Activated naive CD4-positive, alpha-beta T cell treated with anti-CD3 and anti-CD28 coated beads for 36 hours (primary cell): ENCODE data around the gene ERBB4. TPM values are rescaled to one million over a fixed set of nuclear protein-coding genes. Genes with fewer than 3 reads are reported as not detected.
"Not testable (repeated sequence)": the region's sequence is repeated elsewhere in the genome, so short reads cannot be mapped to it uniquely, and the experiment has no call there.

Experiments
- CTCF ChIA-PET: fragments of 350-600 bp; sonication (Branson Sonifier 250); formaldehyde crosslinking; loops from one replicate; lab custom pipeline; 2021; ENCODE audit warnings: antibody characterized with exemption; lab: Charles Lee
- DNase-seq: peaks from one replicate; pipeline ENCODE4 v3.0.0-alpha.2; 2020
- H3K27ac Mint-ChIP-seq: one replicate; pipeline ENCODE4 v1.8.0; 2021; ENCODE audit warnings: mild to moderate bottlenecking, mixed read lengths
- H3K27me3 Mint-ChIP-seq: one replicate; pipeline ENCODE4 v1.8.0; 2021; ENCODE audit warnings: low read depth, mixed read lengths
- H3K36me3 Mint-ChIP-seq: one replicate; pipeline ENCODE4 v1.8.0; 2021; ENCODE audit warnings: low read depth, mixed read lengths
- H3K4me1 Mint-ChIP-seq: one replicate; pipeline ENCODE4 v1.8.0; 2021; ENCODE audit warnings: low read depth, mixed read lengths
- H3K4me3 Mint-ChIP-seq: one replicate; pipeline ENCODE4 v1.8.0; 2021; ENCODE audit warnings: mild to moderate bottlenecking, moderate library complexity, mixed read lengths
- H3K9me3 Mint-ChIP-seq: one replicate; pipeline ENCODE4 v1.8.0; 2021; ENCODE audit warnings: mixed read lengths
- intact Hi-C: fragments of 100-400 bp; cut with micrococcal nuclease; formaldehyde crosslinking; loops from one replicate; pipeline ENCODE4 v1.15.1; 2023
- total RNA-seq, 2 experiments: library from RNA; stranded (reverse); gene quantifications; one replicate each; pipeline ENCODE4 v1.2.3, GENCODE V29; 2021

Gene ERBB4
- total RNA-seq, 2 experiments from 2014 or later: not detected

DNA sequence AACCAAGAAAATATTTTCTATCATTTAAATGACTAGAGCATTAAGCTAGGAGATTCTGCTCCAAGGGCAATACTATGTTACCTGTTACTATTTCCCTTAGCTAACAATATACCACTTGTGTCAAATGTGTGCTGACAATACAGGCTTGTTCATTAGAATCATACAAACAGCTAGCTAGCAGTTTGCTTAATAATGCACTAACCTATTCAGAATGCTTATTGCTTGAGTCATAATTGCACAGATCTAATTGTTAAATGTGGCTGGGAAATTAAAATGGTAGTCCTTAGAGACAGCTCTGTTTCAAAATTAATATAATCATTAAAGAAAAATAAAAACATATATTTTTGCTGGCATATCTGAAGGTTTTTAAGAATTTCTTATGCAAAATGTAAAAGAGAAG, 344.2 kb downstream of the ERBB4 start:
- no peaks in the 10 kb centered on the region for H3K36me3 Mint-ChIP-seq
- CTCF ChIA-PET: interaction anchor here (0.6 kb wide), 1 partner anchor 32 kb away, joined by 3 read pairs; no protein-coding TSS in a partner anchor
- no peaks in the 10 kb centered on the region for H3K27me3 Mint-ChIP-seq
- no peak overlapping the region for H3K27ac Mint-ChIP-seq
- H3K4me1 Mint-ChIP-seq: no peaks in the 10 kb centered on the region
- no peak overlapping the region for H3K4me3 Mint-ChIP-seq
- H3K9me3 Mint-ChIP-seq: no peaks in the 10 kb centered on the region
- DNase-seq: no peak
- intact Hi-C loops: no loop called here

- CTCF ChIA-PET: no interaction called here
- no peaks in the 10 kb centered on the region for H3K9me3 Mint-ChIP-seq
- no peaks in the 10 kb centered on the region for H3K27me3 Mint-ChIP-seq
- H3K27ac Mint-ChIP-seq: no peak overlapping the region
- no peaks in the 10 kb centered on the region for H3K4me1 Mint-ChIP-seq
- no peak for DNase-seq
- intact Hi-C loops: no loop called here
- H3K36me3 Mint-ChIP-seq: no peaks in the 10 kb centered on the region
- H3K4me3 Mint-ChIP-seq: no peak overlapping the region
Observed at GRCh38 chr2:212193803-212194202, 344.8 kb downstream of the ERBB4 start.

GRCh38 chr2:212193056-212193455, 345.5 kb downstream of the ERBB4 start:
- H3K36me3 Mint-ChIP-seq: no peaks in the 10 kb centered on the region
- H3K4me3 Mint-ChIP-seq: no peak overlapping the region
- intact Hi-C loops: no loop called here
- no peaks in the 10 kb centered on the region for H3K4me1 Mint-ChIP-seq
- CTCF ChIA-PET: no interaction called here
- no peaks in the 10 kb centered on the region for H3K27me3 Mint-ChIP-seq
- H3K27ac Mint-ChIP-seq: no peak overlapping the region
- no peak for DNase-seq
- H3K9me3 Mint-ChIP-seq: no peaks in the 10 kb centered on the region

GRCh38 chr2:212191438-212191837, 347.2 kb downstream of the ERBB4 start:
- H3K9me3 Mint-ChIP-seq, H3K4me3 Mint-ChIP-seq, H3K27me3 Mint-ChIP-seq, CTCF ChIA-PET, H3K36me3 Mint-ChIP-seq, DNase-seq, intact Hi-C loops, H3K27ac Mint-ChIP-seq, H3K4me1 Mint-ChIP-seq: not testable (repeated sequence)

DNA sequence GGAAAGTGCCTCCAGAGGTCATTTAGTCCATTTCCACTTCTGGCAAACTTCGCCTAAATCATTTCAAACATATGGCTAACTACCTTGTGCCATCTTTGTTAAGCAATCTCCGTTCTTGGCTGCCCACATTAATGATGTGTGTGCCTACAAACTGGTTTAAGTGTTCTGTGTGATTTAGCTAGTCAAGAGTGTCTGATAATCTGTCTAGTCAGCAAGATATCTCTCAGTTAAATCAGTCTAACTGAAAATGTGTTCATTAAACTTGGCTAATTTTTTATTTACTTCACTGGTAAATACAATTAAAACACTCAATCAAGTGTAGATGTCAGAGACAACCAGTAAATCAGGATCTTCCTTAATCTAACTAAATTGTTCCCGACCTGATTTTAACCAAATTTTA, 352.4 kb downstream of the ERBB4 start:
- Mint-ChIP-seq H3K27me3 (no peaks in the 10 kb centered on the region), H3K36me3 (no peaks in the 10 kb centered on the region)
- CTCF ChIA-PET: no interaction called here

DNA sequence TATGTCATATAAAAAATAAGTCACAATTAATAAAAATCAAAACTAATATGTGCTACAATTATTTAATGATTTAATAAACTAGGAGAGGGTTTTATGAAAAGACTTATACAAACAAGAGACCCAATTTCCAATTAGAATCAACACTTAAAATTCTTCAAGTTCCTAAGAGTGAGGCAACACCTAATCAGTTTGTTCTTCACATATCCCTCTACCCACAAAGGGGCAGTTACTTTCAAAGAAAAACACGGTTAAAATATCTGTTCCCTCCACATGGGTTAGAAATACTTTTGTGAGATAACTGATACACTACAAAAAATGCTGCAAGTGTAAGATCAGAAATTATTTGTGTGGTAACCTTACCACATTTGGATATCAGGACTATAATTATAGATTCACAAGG, 357.0 kb downstream of the ERBB4 start:
- Mint-ChIP-seq H3K4me3 (no peak overlapping the region), H3K27ac (no peak overlapping the region), H3K9me3 (no peaks in the 10 kb centered on the region), H3K36me3 (no peaks in the 10 kb centered on the region), H3K4me1 (no peaks in the 10 kb centered on the region), H3K27me3 (no peaks in the 10 kb centered on the region)
- CTCF ChIA-PET: no interaction called here
- DNase-seq: no peak
- intact Hi-C loops: no loop called here

More for the DNA sequence above, 352.4 kb downstream of the ERBB4 start:
- Mint-ChIP-seq H3K4me1 (no peaks in the 10 kb centered on the region), H3K9me3 (no peaks in the 10 kb centered on the region), H3K4me3 (no peak overlapping the region), H3K27ac (no peak overlapping the region)
- intact Hi-C loops: no loop called here
- no peak for DNase-seq

GRCh38 chr2:212180408-212181083, 358.1 kb downstream of the ERBB4 start:
- no peaks in the 10 kb centered on the region for H3K36me3 Mint-ChIP-seq
- H3K9me3 Mint-ChIP-seq: no peaks in the 10 kb centered on the region
- H3K4me3 Mint-ChIP-seq: no peak overlapping the region
- no peak for DNase-seq
- no peaks in the 10 kb centered on the region for H3K4me1 Mint-ChIP-seq
- intact Hi-C loops: no loop called here
- CTCF ChIA-PET: no interaction called here
- no peaks in the 10 kb centered on the region for H3K27me3 Mint-ChIP-seq
- no peak overlapping the region for H3K27ac Mint-ChIP-seq

DNA sequence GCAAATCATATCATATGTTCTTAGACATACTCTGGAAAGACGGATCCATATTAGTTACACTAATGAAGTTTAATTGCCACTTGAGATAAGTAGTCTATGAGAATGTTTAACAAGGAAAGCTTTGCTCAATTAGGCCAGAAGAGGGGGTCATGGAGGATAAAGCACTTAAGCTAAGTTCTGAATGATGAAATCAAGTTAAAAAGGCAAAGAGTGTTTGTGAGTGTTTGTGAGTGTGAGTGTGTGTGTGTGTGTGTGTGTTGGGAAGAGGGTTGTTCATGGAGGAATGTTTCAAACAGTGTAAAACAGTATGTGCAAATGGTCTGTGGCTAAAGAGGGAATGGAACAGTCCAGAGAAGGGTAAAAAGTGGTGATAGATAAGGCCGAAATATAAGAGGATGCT, 360.9 kb downstream of the ERBB4 start:
- H3K27ac Mint-ChIP-seq: no peak overlapping the region
- DNase-seq: no peak
- no peaks in the 10 kb centered on the region for H3K27me3 Mint-ChIP-seq
- intact Hi-C loops: no loop called here
- H3K36me3 Mint-ChIP-seq: no peaks in the 10 kb centered on the region
- H3K4me3 Mint-ChIP-seq: no peak overlapping the region
- H3K9me3 Mint-ChIP-seq: no peaks in the 10 kb centered on the region
- H3K4me1 Mint-ChIP-seq: no peaks in the 10 kb centered on the region
- CTCF ChIA-PET: no interaction called here

DNA sequence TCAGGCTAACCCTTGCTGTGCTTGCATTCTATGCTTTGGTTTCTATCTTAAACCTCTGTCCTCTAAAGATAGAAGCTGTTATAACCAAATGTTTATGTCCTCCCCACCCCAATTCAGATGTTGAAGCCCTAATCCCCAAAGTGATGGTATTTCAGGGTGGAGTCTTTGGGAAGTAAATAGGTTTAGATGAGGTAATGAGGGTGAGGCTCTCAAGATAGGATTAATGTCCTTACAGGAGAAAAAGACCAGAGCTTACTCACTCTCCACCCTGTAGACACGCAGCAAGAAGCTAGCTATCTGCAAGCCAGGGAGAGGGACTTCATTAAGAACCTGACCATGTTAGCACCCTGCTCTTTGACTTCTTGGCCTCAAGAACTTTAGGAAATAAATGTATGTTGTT, 362.5 kb downstream of the ERBB4 start:
- H3K4me3 Mint-ChIP-seq: no peak overlapping the region
- intact Hi-C loops: no loop called here
- CTCF ChIA-PET: no interaction called here
- no peak overlapping the region for H3K27ac Mint-ChIP-seq
- H3K4me1 Mint-ChIP-seq: no peaks in the 10 kb centered on the region
- DNase-seq: no peak
- peaks cover 10% of the 10 kb centered on the region for H3K9me3 Mint-ChIP-seq
- no peaks in the 10 kb centered on the region for H3K27me3 Mint-ChIP-seq
- H3K36me3 Mint-ChIP-seq: no peaks in the 10 kb centered on the region

DNA sequence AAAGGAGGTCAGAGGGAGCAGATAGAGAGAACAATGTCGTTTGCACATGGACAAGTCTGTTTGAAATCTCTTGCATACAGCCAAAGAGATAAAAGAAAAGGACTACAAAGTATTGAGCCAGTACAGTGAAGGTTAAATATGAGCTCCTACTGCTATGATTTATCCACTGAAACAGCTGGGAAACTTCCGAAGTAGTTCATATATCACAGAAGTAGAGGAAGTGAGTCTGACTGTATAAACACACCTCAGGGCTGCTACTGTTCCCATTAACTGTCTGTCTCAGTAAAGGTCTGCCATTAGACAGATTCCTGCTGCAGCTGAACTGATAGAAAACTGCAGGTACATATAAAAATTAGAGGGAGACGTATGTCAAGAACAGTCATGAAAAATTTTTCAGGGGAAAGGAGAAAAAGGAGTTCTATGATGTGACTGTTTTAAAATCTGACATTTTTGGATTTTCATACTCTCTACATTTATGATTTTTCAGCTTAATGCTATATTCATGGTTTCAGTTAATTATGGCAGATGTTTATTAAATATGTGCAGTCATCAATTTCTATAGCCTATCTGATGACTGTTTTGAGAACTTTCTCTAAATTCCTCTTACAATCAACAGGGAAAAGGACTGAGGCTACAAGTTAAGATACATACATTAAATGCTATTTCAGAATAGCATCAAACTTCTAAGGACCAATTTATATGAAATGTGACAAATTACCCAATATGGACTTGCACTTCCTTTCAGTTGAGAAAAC, 364.7 kb downstream of the ERBB4 start:
- no peak overlapping the region for H3K4me3 Mint-ChIP-seq
- H3K9me3 Mint-ChIP-seq: peaks cover 15% of the 10 kb centered on the region
- intact Hi-C loops: no loop called here
- H3K27me3 Mint-ChIP-seq: no peaks in the 10 kb centered on the region
- CTCF ChIA-PET: interaction anchor here (0.6 kb wide), 1 partner anchor 1048 kb away, joined by 3 read pairs; no protein-coding TSS in a partner anchor
- no peaks in the 10 kb centered on the region for H3K4me1 Mint-ChIP-seq
- no peak overlapping the region for H3K27ac Mint-ChIP-seq
- DNase-seq: no peak
- no peaks in the 10 kb centered on the region for H3K36me3 Mint-ChIP-seq

GRCh38 chr2:212173331-212173730, 365.3 kb downstream of the ERBB4 start:
- H3K27ac Mint-ChIP-seq: no peak overlapping the region

GRCh38 chr2:212170382-212170781, 368.2 kb downstream of the ERBB4 start:
- no peaks in the 10 kb centered on the region for H3K36me3 Mint-ChIP-seq
- CTCF ChIA-PET: interaction anchor here (0.6 kb wide), 1 partner anchor 1015 kb away, joined by 5 read pairs; no protein-coding TSS in a partner anchor
- peaks cover 21% of the 10 kb centered on the region for H3K9me3 Mint-ChIP-seq
- no peak overlapping the region for H3K4me3 Mint-ChIP-seq
- H3K27me3 Mint-ChIP-seq: no peaks in the 10 kb centered on the region
- no peaks in the 10 kb centered on the region for H3K4me1 Mint-ChIP-seq
- intact Hi-C loops: no loop called here
- no peak overlapping the region for H3K27ac Mint-ChIP-seq
- no peak for DNase-seq

More at GRCh38 chr2:212173331-212173730, 365.3 kb downstream of the ERBB4 start:
- CTCF ChIA-PET: interaction anchor here (0.6 kb wide), 1 partner anchor 1047 kb away, joined by 3 read pairs; no protein-coding TSS in a partner anchor
- Mint-ChIP-seq H3K9me3 (peaks cover 17% of the 10 kb centered on the region), H3K36me3 (no peaks in the 10 kb centered on the region), H3K27me3 (no peaks in the 10 kb centered on the region), H3K4me3 (no peak overlapping the region), H3K4me1 (no peaks in the 10 kb centered on the region)
- intact Hi-C loops: no loop called here
- DNase-seq: no peak

DNA sequence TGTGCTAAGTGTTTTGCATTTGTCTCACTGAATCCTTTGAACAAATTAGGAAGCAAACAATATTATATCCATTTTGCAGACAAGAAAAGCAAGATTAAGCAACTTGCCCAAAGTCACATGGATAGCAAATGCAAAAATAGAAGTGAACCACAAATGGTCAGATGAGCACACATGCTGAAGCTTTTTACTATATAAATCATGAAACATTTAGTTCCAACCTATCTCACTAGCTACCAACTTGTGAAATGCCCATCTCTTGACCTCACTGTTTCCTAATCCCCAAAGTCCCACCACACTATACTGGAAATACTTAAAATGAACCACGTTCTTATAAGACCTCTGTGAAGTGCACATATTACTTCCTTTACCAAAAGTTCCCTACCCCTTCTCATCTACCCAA, 380.5 kb downstream of the ERBB4 start:
- Mint-ChIP-seq H3K4me1 (no peaks in the 10 kb centered on the region), H3K4me3 (no peak overlapping the region), H3K36me3 (no peaks in the 10 kb centered on the region), H3K9me3 (no peaks in the 10 kb centered on the region), H3K27ac (no peak overlapping the region), H3K27me3 (no peaks in the 10 kb centered on the region)
- no peak for DNase-seq
- intact Hi-C loops: no loop called here
- CTCF ChIA-PET: no interaction called here
